ENCODE data around the gene SPOP.

GRCh38 chr17:49703557-49704277 is 25.8 kb upstream of the SPOP start:
- TF ChIP-seq POLR2AphosphoS5 (IDR thresholded peaks at IDR 0.05; ENCODE audit: low read depth, low read length) (no peak), POLR2A (IDR thresholded peaks at IDR 0.05; ENCODE audit: low read depth, low read length) (no peak), TAF1 (IDR thresholded peaks at IDR 0.05; ENCODE audit: borderline replicate concordance, low read depth, low read length) (no peak)

Data from GM12892 (cell line).